Measurements from ENCODE around the gene ALG12. TPM values are rescaled to one million over a fixed set of nuclear protein-coding genes. Genes with fewer than 3 reads are reported as not detected.
"Not testable (repeated sequence)": the region's sequence is repeated elsewhere in the genome, so short reads cannot be mapped to it uniquely, and the experiment has no call there.

The ALG12 gene
- total RNA-seq, 1 experiment from 2014 or later, result 26.2 TPM

DNA sequence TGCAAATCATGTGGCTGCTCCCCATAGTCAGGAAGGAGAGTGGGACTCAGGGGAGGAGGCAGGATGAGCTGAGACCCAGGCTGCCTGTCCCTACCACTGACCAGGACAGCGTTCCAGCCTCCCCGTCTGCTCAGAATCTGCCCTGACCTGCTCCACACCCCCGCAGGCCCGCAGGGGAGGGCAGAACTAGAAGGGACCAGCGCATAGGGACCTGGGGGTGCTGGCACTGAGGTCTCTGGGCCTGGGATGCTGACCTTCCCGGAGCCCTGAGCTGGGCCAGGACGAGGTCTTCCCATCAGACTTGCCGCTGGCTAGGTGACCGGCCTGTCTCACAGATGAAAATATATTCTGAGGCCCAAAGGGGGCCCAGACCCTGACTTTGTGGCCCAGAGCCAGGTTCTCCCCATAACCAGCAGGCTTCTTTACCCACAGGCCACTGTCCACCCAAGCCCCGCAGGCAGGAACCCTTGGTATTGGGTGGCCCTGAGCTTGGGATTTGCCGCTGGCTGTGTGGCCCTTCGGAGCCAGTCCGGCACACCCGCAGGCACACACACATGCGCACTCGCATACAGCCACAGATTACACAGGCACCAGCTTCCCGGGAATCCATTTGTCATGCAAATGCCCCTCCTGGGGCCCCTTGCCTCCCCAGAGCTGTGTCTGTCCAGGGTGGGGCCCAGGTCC lies 28.5 kb upstream of the ALG12 start:
- no peak for DNase-seq (ENCODE audit: low read depth)

GRCh38 chr22:49945042-49945794 lies 27.0 kb upstream of the ALG12 start:
- not testable (repeated sequence) for DNase-seq (ENCODE audit: low read depth)

- no peak for DNase-seq (ENCODE audit: low read depth)
Measured at GRCh38 chr22:49944399-49944891, 26.2 kb upstream of the ALG12 start.

GRCh38 chr22:49943771-49944398 lies 25.6 kb upstream of the ALG12 start:
- DNase-seq (ENCODE audit: low read depth), result no peak

DNA sequence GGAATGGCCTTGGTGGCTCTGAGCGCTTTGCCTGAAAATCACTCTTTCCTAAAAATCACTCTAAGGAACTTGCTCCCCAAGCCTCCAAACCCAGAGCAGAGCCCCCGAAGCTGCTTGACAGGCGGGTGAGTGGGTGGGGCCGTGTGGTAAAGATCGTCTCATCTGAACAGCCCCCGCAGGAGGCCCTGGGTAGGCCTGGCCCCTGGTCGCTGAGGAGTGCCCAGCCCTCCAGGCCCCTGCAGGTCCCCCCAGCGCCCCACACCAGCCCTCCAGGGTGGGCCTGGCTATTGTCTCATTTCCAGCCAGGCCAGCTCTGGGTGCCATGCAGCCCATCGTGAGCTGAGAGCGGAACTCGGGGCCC lies 25.1 kb upstream of the ALG12 start:
- DNase-seq (ENCODE audit: low read depth), result no peak

DNA sequence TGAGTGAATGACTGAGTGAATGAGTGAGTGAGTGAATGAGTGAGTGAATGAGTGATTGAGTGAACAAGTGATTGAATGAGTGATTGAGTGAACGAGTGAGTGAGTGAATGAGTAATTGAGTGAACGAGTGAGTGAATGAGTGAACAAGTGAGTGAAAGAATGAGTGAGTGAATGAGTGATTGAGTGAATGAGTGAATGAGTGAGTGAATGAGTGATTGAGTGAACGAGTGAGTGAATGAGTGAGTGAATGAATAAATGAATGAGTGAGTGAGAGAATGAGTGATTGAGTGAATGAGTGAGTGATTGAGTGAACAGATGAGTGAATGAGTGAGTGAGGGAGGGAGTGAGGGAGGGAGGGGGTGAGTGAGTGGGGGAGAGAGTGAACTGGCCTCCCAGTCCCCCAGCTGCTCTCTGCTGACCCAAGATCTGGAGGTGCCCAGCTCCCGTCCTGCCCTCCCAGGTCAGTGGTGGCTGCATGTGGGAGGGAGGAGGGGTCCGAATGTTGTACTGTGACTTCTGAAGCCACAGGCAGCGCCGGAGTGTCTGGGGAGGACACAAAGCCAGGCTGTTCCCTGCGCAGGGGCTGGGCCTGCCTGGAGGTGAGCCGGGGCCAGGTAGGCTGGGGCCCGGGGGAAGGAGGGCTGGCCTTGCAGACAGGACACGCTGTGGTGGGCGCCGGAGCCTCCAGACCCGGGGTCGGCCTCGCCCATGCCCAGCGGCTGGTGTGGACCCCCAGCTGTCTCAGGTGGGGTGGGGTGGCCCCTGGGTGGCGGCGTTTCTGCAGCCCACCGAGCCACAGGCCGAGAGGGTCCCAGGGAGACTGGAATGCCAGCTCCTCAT lies 24.5 kb upstream of the ALG12 start:
- no peak for DNase-seq (ENCODE audit: low read depth)

GRCh38 chr22:49941507-49942316 lies 23.5 kb upstream of the ALG12 start:
- no peak for DNase-seq (ENCODE audit: low read depth)

GRCh38 chr22:49938565-49939136 lies 20.4 kb upstream of the ALG12 start:
- DNase-seq (ENCODE audit: low read depth), result no peak

DNA sequence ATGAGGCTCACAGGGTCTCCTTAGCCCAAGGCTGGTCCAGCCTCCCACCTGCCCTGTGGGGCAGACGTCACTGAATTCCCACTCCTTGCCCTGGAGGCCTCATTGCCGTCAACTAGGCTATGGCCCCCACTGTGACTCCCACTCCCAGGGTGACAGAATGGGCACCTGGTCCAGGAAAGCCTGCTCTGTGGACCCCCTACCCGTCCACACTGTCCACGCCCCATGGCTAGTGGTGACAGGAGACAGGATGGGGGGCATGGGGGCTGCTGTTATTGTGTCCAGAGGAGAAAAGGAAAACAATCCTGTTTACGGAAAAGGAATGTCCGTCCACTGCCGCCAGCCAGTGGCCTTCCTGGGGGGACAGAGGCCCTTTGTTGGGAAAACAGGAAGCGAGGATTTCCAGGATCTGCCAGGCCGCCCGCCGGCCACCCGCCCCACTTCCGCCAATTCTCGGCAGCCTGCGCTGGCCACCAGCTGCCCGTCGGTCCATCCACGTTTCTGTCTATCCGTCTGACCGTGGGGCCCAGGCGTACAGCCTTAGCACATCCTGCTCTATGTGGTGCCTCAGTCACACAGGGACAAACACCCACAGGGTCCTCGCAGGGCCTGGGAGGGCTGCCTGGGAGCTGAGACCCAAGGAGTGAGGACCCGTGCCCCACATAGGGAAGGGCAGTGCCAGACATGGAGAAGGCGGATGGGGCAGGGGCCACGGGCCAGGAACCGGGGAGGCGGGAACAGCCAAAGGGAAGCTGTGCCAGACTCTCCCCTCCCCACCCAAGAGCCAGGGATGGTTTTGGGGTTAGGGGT lies 19.7 kb upstream of the ALG12 start:
- no peak for DNase-seq (ENCODE audit: low read depth)

- DNase-seq (ENCODE audit: low read depth), result no peak
Measured at GRCh38 chr22:49936973-49937757, 18.9 kb upstream of the ALG12 start.

DNA sequence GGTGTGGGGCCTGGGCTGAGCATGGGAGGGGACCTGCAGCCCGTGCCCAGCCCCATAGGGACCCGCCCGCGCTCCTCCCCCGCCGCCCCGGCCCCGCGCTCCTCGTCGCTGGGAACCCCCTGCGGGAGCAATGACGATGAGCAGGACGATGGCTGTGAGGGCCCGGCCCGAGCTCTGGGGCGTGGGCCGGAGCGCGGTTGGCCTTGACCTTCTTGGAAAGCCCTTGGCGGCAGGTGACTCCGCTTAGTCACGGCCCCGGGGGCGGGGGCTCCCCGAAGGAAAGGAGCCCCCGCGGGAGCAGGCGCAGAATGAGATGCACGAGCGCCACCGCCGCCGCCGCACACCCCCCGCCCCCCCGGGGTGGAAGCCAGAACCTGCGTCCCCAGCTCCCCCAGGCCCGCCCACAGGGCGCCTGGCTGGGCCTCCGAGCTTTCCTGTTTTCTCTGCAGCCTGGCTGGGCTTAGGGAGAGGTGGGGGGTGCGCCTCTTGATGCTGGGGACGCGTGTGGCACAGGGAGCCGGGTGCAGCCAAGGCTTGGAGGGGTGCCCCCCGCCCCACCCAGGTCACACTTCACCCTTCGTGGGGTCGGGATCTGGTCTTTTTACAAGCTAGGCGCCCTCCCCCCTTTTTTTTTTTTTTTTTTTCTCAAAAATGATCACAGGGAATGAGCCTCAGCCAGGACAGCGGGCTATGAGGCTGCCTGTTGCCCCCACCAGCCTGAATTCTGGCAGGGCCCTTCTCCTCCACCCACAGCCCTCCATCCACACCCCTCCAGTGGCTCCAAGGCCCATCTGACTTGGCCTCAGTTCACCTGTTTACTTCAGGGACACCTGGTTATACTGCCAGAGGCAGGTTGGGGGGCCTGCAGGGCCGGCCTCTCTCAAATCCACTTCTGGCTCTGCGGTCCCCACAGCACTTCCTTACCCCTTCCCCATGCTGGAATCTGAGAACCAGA lies 18.1 kb upstream of the ALG12 start:
- DNase-seq (ENCODE audit: low read depth), result peak; percentile 91

- DNase-seq (ENCODE audit: low read depth), result no peak
Measured at GRCh38 chr22:49935561-49935960, 17.3 kb upstream of the ALG12 start.

DNA sequence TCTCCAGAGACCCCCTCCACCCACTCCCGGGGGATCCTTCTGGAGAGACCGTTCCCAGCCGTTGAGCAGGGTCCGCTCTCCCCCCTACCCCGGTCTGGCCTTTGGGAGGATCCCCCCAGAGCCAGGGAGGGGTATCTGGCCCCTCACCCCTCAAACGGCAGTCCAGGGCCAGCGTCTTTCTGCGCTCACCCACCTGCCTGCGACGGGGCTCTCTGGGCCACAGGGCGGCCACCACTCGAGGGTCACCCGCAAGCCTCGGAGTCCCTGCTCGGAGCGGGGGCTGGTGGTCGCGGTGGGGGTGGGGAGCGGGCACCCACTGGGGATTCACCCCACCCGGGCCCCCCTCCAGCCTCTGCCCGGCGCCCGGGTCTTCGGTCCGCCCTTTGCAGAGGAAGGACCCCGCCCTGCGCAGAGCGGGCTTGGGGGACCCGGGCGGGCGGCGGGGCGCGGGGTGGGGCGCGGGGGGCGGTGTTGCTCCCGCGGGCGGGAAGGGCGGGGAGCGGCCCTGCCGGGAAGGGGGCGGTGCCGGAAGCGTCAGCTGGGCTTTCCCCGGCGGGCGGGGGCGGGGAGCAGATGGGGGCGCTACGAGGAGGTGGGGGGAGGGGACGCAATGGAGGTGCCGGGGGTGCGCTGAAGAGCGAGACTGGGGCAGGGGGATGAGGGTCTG lies 16.8 kb upstream of the ALG12 start:
- peak; percentile 51 for DNase-seq (ENCODE audit: low read depth)

- DNase-seq (ENCODE audit: low read depth), result peak; percentile 90
Measured at GRCh38 chr22:49934160-49934890, 16.1 kb upstream of the ALG12 start.

DNA sequence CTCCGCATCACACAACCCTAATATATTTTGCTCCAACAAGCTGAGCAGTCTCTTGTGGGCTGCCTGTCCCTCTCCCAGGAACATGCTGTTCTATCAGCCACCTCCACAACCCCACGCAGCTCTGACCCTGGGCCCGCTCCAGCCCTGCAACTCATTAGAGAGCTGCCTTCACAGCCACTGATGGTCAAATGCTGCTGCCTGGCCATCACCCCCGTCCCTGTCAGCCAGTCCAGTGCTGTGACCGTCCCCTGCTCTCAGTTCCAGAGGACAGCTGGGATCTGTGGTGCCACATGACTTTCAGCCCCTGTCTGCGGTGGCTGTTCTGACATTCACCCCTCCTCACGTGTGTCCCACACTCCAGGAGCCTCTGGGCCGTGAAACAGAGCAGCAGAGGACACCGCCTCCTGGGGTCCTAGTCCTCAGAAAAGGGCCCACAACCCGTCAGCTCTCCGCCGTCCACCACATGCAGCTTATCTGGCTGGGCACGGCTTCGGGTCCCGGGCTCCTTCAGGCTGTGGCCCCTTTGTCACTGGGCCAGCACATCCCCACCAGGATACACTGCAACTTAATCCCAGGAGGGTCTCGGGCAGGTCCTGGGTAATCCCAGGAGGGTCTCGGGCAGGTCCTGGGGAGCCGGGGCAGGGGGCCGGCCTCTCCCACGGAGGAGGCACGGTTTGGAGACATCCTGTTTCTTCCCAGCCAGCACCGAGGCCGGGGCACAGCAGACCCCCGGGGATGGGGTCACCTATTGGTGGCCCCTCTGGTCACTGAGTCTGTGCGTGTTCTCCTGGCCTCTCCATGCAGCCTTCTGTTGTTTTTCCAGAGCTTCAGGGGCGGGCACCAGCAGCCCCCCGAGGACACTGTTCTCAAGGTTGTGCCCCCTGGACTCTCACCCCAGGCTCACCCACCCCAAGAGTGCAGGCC lies 15.3 kb upstream of the ALG12 start:
- DNase-seq (ENCODE audit: low read depth), result no peak
